Stimulated activated CD4-positive, alpha-beta T cell treated with anti-CD3 and anti-CD28 coated beads, Interleukin-1b, Interleukin-23, amount 100 ng/mL, for 1 hour (primary cell): Measurements from ENCODE around the gene OR5K3.

Experiments used
- DNase-seq, 2 donors: peaks; one replicate each; pipeline ENCODE4 v3.0.0-alpha.2; 2020; ENCODE audit warnings: low read depth in 2 of 2

Gene OR5K3

GRCh38 chr3:98433764-98434163, 43.3 kb downstream of the OR5K3 start:
- DNase-seq: no peak

DNA sequence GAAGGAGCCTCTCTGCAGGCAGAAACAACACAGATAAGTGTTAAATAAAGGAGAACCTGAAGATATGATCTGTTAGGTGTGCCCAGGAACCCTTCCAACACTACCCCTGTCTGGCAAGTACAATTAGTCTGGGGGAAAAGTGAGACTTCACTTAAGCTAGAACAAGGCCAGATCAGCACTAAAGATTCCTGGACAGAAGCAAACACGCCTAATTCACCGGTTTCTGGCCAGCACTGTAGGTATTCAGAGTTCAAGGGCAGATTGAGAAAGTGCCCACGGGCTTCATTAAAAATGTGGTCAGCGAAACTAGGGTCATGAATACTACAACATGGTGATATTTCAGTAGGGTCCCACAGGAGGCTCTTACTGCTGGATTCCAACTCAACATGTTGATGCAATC, 43.9 kb downstream of the OR5K3 start:
- DNase-seq: no peak

DNA sequence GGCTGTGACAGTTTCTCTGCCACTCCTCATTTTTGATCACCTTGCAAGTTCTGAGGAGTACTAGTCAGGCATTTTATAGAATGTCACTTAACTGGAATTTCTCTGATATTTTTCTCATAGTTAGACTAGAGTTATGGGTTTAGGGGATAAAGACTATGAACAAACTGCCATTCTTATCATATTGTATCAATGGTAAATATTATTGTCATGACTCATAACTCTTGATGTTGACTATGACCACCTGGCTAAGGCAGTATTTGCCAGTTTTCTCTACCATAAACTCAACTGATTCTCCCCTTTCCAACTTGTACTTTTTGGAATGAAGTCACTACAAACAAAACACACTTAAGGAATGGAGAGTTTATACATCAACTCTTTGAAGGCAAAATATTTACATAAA, 49.8 kb downstream of the OR5K3 start:
- no peak for DNase-seq
